SK-N-DZ (cell line): ENCODE results near the gene PTPRA. TPM values are rescaled to one million over a fixed set of nuclear protein-coding genes. Genes with fewer than 3 reads are reported as not detected.
"Not testable (repeated sequence)": the region's sequence is repeated elsewhere in the genome, so short reads cannot be mapped to it uniquely, and the experiment has no call there.

ENCODE experiments used
- DNase-seq: peaks from one replicate; pipeline ENCODE4 v3.0.0-alpha.2; 2015; ENCODE audit warnings: low spot score
- polyA plus RNA-seq, 2 experiments: library from polyadenylated mRNA; depleted of rRNA; stranded (reverse); fragments of >200 nt; gene quantifications; 2 replicates each; pipeline ENCODE4 v1.2.3, GENCODE V29; 2014

Gene PTPRA
- 29.1 and 34.2 TPM in 2 replicates for polyA plus RNA-seq (2014; cell fraction: cytosol; rRNA removed)
- 33.3 and 63.1 TPM in 2 replicates for polyA plus RNA-seq (2014; cell fraction: nucleus; rRNA removed)

- peak; percentile 92 for DNase-seq
Measured at GRCh38 chr20:2873010-2873746, at the start of gene PTPRA. Gene PTPRA, plus strand, starts transcription at chr20:2873481. Its CDS starts 90,797 bp downstream, at chr20:2964278.

- no peak for DNase-seq
Measured at GRCh38 chr20:2825761-2826160, 47.5 kb upstream of the PTPRA start.

GRCh38 chr20:2826655-2827054, 46.6 kb upstream of the PTPRA start:
- DNase-seq: no peak

- no peak for DNase-seq
Measured at GRCh38 chr20:2829376-2829775, 43.9 kb upstream of the PTPRA start.

GRCh38 chr20:2831206-2831605, 42.1 kb upstream of the PTPRA start:
- DNase-seq: not testable (repeated sequence)

GRCh38 chr20:2833761-2834160, 39.5 kb upstream of the PTPRA start:
- DNase-seq: no peak

- DNase-seq: no peak
Measured at GRCh38 chr20:2834401-2835110, 38.7 kb upstream of the PTPRA start.

GRCh38 chr20:2835331-2835796, 37.9 kb upstream of the PTPRA start:
- no peak for DNase-seq

- no peak for DNase-seq
Measured at GRCh38 chr20:2836035-2836434, 37.2 kb upstream of the PTPRA start.

GRCh38 chr20:2837221-2837960, 35.9 kb upstream of the PTPRA start:
- DNase-seq: no peak

GRCh38 chr20:2838170-2838797, 35.0 kb upstream of the PTPRA start:
- DNase-seq: no peak

- no peak for DNase-seq
Measured at GRCh38 chr20:2838847-2839671, 34.2 kb upstream of the PTPRA start.

GRCh38 chr20:2839732-2840137, 33.5 kb upstream of the PTPRA start:
- no peak for DNase-seq

- peak; percentile 86 for DNase-seq
Measured at GRCh38 chr20:2840138-2840966, 32.9 kb upstream of the PTPRA start, which contains the start of the genes PCED1A and VPS16. Gene PCED1A, minus strand, starts transcription at chr20:2840655. Its CDS starts 743 bp downstream, at chr20:2839912. Gene VPS16, plus strand, starts transcription at chr20:2840745. Its CDS starts 30 bp downstream, at chr20:2840775.

GRCh38 chr20:2840967-2841531, 32.2 kb upstream of the PTPRA start:
- DNase-seq: peak; percentile 35

GRCh38 chr20:2845607-2846006, 27.7 kb upstream of the PTPRA start:
- no peak for DNase-seq

- no peak for DNase-seq
Measured at GRCh38 chr20:2846698-2847097, 26.6 kb upstream of the PTPRA start.

- no peak for DNase-seq
Measured at GRCh38 chr20:2847802-2848201, 25.5 kb upstream of the PTPRA start.

- no peak for DNase-seq
Measured at GRCh38 chr20:2849529-2849928, 23.8 kb upstream of the PTPRA start.
